Measurements from ENCODE around the gene ITPR1.

ITPR1 gene

DNA sequence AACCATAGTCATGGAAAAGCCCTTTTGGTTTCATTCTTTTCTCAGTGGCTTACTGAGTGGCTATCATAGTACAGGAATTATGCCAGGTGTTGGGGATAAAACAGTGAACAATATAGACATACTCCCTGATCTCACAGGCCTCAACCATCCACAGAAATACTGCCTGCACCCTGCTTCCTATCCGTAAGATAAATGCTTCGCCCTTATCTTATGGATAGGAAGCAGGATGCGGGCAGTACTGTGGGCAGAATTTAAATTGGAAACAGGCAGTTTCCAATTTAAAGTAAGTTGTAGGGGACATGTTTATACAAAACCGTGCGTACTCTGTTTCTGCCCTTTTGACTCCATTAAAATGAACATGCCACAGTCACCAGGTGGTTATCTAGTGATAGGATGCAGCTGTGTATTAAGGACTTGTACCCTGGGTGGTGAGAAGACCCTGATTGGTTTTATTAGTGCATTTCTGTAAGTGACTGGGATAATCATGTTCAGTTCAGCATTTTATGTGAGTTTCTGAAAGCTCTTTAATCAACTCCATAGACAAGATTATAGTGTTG lies 344.3 kb downstream of the ITPR1 start:
- TF ChIP-seq, protein P1, sequence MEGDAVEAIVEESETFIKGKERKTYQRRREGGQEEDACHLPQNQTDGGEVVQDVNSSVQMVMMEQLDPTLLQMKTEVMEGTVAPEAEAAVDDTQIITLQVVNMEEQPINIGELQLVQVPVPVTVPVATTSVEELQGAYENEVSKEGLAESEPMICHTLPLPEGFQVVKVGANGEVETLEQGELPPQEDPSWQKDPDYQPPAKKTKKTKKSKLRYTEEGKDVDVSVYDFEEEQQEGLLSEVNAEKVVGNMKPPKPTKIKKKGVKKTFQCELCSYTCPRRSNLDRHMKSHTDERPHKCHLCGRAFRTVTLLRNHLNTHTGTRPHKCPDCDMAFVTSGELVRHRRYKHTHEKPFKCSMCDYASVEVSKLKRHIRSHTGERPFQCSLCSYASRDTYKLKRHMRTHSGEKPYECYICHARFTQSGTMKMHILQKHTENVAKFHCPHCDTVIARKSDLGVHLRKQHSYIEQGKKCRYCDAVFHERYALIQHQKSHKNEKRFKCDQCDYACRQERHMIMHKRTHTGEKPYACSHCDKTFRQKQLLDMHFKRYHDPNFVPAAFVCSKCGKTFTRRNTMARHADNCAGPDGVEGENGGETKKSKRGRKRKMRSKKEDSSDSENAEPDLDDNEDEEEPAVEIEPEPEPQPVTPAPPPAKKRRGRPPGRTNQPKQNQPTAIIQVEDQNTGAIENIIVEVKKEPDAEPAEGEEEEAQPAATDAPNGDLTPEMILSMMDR (IDR thresholded peaks at IDR 0.05; ENCODE audit: low read depth, low read length, missing control alignments), result no peak
- in situ Hi-C loops (cut with HindIII; ENCODE audit: low pct_ligation_motif_present, low sequenced_read_pairs), result no loop called here

DNA sequence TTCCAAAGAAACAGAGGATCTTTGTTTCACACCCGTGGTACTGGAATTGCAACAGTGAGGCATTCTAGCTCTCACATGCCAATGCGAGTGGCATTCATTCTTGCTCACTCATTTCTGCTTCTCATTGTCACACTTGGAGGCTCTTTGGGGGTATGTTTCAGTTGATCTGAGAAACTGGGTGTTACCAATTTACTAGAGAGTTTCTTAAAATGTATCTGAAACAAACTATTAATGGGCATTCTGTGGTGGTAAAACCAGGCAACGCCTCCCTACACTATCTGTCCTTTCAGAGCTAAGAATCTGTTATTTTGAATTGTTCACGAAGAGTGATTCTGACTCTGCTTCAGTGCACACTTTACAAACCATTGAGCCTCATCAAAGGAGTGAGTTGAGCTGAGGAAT lies 345.5 kb downstream of the ITPR1 start:
- TF ChIP-seq, protein P1 (IDR thresholded peaks at IDR 0.05; ENCODE audit: low read depth, low read length, missing control alignments), result no peak
- no peaks in the 10 kb centered on the region for H3K36me3 ChIP-seq (replicated peaks)
- in situ Hi-C loops (cut with HindIII; ENCODE audit: low pct_ligation_motif_present, low sequenced_read_pairs), result no loop called here
- H3K27me3 ChIP-seq (replicated peaks), result no peaks in the 10 kb centered on the region
- H3K27ac ChIP-seq, result no peak overlapping the region
- DNase-seq, result no peak
- H3K4me3 ChIP-seq (ENCODE audit: low read depth, low read length), result no peak overlapping the region

More for the DNA sequence above, 344.3 kb downstream of the ITPR1 start:
- Histone ChIP-seq H3K36me3 (replicated peaks) (no peaks in the 10 kb centered on the region), H3K4me3 (ENCODE audit: low read depth, low read length) (no peak overlapping the region), H3K27ac (no peak overlapping the region), H3K27me3 (replicated peaks) (no peaks in the 10 kb centered on the region)
- DNase-seq, result no peak

DNA sequence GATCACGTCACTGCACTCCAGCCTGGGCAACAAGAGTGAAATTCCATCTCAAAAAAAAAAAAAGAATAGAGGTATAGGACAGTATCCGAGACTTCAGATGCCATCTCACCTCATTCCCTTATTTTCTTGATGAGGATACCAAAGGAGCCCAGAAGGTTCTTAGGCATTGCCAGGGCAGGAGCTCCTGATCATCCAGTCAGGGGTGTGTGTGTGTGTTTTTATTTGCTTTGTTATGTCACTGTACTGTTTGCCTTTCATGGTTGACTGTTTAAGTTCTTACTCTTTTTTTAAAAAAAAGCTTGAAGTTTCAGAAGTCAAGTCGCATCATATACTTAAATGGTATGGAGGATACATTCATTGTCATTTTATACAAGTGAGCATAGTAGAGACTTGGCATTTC lies 346.1 kb downstream of the ITPR1 start:
- in situ Hi-C loops (cut with HindIII; ENCODE audit: low pct_ligation_motif_present, low sequenced_read_pairs), result no loop called here
- Histone ChIP-seq H3K27me3 (replicated peaks) (no peaks in the 10 kb centered on the region), H3K4me3 (ENCODE audit: low read depth, low read length) (no peak overlapping the region), H3K27ac (no peak overlapping the region), H3K36me3 (replicated peaks) (no peaks in the 10 kb centered on the region)
- TF ChIP-seq, protein P1 (IDR thresholded peaks at IDR 0.05; ENCODE audit: low read depth, low read length, missing control alignments), result no peak
- no peak for DNase-seq

DNA sequence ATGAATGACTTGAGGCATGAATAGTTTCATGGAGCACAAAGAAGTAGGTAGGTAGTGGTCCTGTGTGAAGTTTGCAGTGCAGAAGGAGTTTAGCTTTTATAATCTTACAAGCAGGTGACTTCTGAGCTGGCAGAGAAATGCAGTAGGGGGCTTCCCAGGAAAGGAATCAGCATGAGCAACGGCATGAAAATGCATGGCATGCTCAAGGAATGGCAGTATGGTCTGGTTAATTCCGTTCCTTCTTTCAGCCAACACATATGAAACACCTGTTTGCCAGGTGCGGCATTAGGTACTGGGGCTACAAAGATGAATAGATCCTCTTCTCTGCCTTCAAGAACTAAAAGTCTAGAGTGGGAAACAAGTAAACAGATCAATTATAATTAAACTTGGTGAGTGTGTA lies 348.1 kb downstream of the ITPR1 start:
- no peak overlapping the region for H3K27ac ChIP-seq
- H3K36me3 ChIP-seq (replicated peaks), result no peaks in the 10 kb centered on the region
- DNase-seq, result no peak
- no peaks in the 10 kb centered on the region for H3K27me3 ChIP-seq (replicated peaks)
- TF ChIP-seq, protein P1 (IDR thresholded peaks at IDR 0.05; ENCODE audit: low read depth, low read length, missing control alignments), result no peak
- in situ Hi-C loops (cut with HindIII; ENCODE audit: low pct_ligation_motif_present, low sequenced_read_pairs), result no loop called here
- H3K4me3 ChIP-seq (ENCODE audit: low read depth, low read length), result no peak overlapping the region

DNA sequence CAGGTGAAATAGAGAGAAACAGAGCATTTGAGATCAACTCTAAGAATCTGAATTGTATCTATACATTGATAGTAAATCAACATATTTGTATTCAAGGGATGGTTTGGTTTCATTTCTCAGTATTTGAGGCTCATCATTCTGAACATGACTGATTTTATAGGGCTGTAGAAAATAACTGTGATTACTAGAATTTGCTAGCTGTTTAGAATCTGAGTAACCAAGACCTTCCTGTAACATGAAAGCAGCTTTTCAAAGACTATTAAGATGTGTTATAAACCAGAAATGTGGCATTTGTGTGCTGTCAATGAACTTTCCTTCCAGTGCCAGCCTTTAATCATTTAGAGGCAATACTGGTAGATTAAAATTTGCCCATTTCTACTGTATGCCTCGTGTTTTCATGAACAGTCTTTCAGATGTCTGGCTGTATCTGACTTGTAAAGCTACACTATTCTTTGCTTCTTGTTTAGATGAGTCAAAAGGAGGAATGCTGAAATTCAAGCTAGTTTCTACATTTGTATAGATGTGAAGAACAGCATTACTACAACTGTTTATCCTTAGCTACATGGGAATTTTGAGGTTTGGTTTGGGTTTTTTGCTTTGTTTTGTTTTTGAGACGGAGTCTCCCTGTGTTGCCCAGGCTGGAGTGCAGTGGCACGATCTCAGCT lies 348.8 kb downstream of the ITPR1 start:
- DNase-seq, result no peak
- no peaks in the 10 kb centered on the region for H3K27me3 ChIP-seq (replicated peaks)
- TF ChIP-seq, protein P1 (IDR thresholded peaks at IDR 0.05; ENCODE audit: low read depth, low read length, missing control alignments), result no peak
- no peaks in the 10 kb centered on the region for H3K36me3 ChIP-seq (replicated peaks)
- in situ Hi-C loops (cut with HindIII; ENCODE audit: low pct_ligation_motif_present, low sequenced_read_pairs), result no loop called here
- H3K27ac ChIP-seq, result no peak overlapping the region
- no peak overlapping the region for H3K4me3 ChIP-seq (ENCODE audit: low read depth, low read length)

DNA sequence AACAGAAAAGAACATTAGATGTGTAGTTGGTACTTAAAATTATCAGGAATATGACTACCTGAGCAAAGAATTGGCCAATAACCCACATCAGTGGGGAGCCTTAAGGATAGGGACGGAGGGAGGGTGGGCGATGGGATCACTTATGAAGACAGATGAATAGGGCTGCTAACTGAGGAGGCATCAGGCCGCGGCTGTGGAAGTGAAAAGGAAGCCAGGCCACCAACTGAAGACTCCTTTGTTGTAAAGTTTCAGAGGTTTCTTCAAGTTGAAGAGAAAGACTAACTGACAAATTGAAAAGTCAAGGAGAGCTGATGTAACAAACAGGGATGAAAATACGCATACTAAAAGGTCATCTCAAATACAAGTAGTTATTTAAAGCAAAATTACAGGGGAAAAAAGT lies 350.5 kb downstream of the ITPR1 start:
- no peak overlapping the region for H3K4me3 ChIP-seq (ENCODE audit: low read depth, low read length)
- TF ChIP-seq, protein P1 (IDR thresholded peaks at IDR 0.05; ENCODE audit: low read depth, low read length, missing control alignments), result no peak
- H3K36me3 ChIP-seq (replicated peaks), result no peaks in the 10 kb centered on the region
- no peak overlapping the region for H3K27ac ChIP-seq
- no peaks in the 10 kb centered on the region for H3K27me3 ChIP-seq (replicated peaks)
- in situ Hi-C loops (cut with HindIII; ENCODE audit: low pct_ligation_motif_present, low sequenced_read_pairs), result no loop called here
- no peak for DNase-seq
